Activated CD4-positive, alpha-beta T cell treated with anti-CD3 and anti-CD28 coated beads, Interleukin-2, Interleukin-6, amounts not matched to agents 100 ng/mL and 50 ng/mL, durations not matched to agents 16 hours and 8 hours (primary cell): ENCODE results near the gene SLC66A1.

Experiments
- DNase-seq: peaks from one replicate; pipeline ENCODE4 v3.0.0-alpha.2; 2020

Gene SLC66A1

GRCh38 chr1:19306941-19307340, 5.2 kb upstream of the SLC66A1 start:
- DNase-seq, result no peak

- no peak for DNase-seq
Measured at GRCh38 chr1:19307794-19308508, 4.2 kb upstream of the SLC66A1 start.

- no peak for DNase-seq
Measured at GRCh38 chr1:19308509-19308907, 3.6 kb upstream of the SLC66A1 start.

- no peak for DNase-seq
Measured at GRCh38 chr1:19309123-19309813, 2.9 kb upstream of the SLC66A1 start.

GRCh38 chr1:19310061-19310460, 2.1 kb upstream of the SLC66A1 start:
- no peak for DNase-seq

GRCh38 chr1:19310720-19311502, 1.2 kb upstream of the SLC66A1 start:
- no peak for DNase-seq

- DNase-seq, result peak; percentile 13
Measured at GRCh38 chr1:19311503-19311930, 609 bp upstream of the SLC66A1 start.

GRCh38 chr1:19312782-19313635, 883 bp downstream of the SLC66A1 start:
- peak; percentile 25 for DNase-seq

GRCh38 chr1:19313636-19313959, 1.5 kb downstream of the SLC66A1 start:
- no peak for DNase-seq

GRCh38 chr1:19313961-19314882, 2.1 kb downstream of the SLC66A1 start:
- DNase-seq, result no peak

- no peak for DNase-seq
Measured at GRCh38 chr1:19315378-19316198, 3.5 kb downstream of the SLC66A1 start.

GRCh38 chr1:19317126-19317910, 5.2 kb downstream of the SLC66A1 start:
- DNase-seq, result no peak

- no peak for DNase-seq
Measured at GRCh38 chr1:19319196-19319595, 7.1 kb downstream of the SLC66A1 start.

GRCh38 chr1:19321071-19321470, 8.9 kb downstream of the SLC66A1 start:
- DNase-seq, result no peak

GRCh38 chr1:19322481-19322880, 10.4 kb downstream of the SLC66A1 start:
- DNase-seq, result no peak

GRCh38 chr1:19323987-19324664, 12.0 kb downstream of the SLC66A1 start:
- DNase-seq, result no peak

GRCh38 chr1:19324665-19324990, 12.5 kb downstream of the SLC66A1 start:
- DNase-seq, result no peak

- no peak for DNase-seq
Measured at GRCh38 chr1:19325368-19325957, 13.3 kb downstream of the SLC66A1 start.
